Ectodermal cell (in vitro differentiated cells): ENCODE results near the gene U2AF2.

ENCODE experiments used
- H3K27ac ChIP-seq: 2 replicates; pipeline ENCODE4 v1.7.0; 2013; ENCODE audit warnings: mild to moderate bottlenecking, low read depth, low read length; ENCODE audit not compliant: insufficient read depth, poor library complexity, severe bottlenecking
- H3K27me3 ChIP-seq: 2 replicates; pipeline ENCODE4 v1.7.0; 2013; ENCODE audit warnings: mild to moderate bottlenecking, low read length; ENCODE audit not compliant: insufficient read depth, control insufficient read depth, poor library complexity, severe bottlenecking
- H3K36me3 ChIP-seq: one replicate; pipeline ENCODE4 v1.7.0; 2013; ENCODE audit warnings: low read length; ENCODE audit not compliant: control insufficient read depth, insufficient read depth
- H3K4me1 ChIP-seq: one replicate; pipeline ENCODE4 v1.7.0; 2013; ENCODE audit warnings: low read length; ENCODE audit not compliant: control insufficient read depth, insufficient read depth
- H3K4me3 ChIP-seq: 2 replicates; pipeline ENCODE4 v1.7.0; 2013; ENCODE audit warnings: low read depth, low read length, control low read depth; ENCODE audit not compliant: insufficient read depth
- H3K9me3 ChIP-seq: 2 replicates; pipeline ENCODE4 v1.7.0; 2013; ENCODE audit warnings: mild to moderate bottlenecking, low read length, moderate library complexity; ENCODE audit not compliant: control insufficient read depth
- WGBS, 2 experiments: methylation state at CpG; one replicate each; pipeline ENCODE4 v1.1.7; 2013; ENCODE audit warnings: missing lambda C conversion rate in 2 of 2; 5-methylcytosine and 5-hydroxymethylcytosine counted together

Gene U2AF2

GRCh38 chr19:55613930-55614710 lies 40.7 kb upstream of the U2AF2 start:
- Histone ChIP-seq H3K4me1 (no peaks in the 10 kb centered on the region), H3K27me3 (no peaks in the 10 kb centered on the region), H3K36me3 (peaks cover 18% of the 10 kb centered on the region), H3K9me3 (no peaks in the 10 kb centered on the region), H3K4me3 (no peak overlapping the region), H3K27ac (no peak overlapping the region)
- 96% methylated on average over 75 of the region's 75 CpGs for WGBS, 2 experiments

- 96 to 97% methylated on average over 95 to 98 of the region's 98 CpGs for WGBS, 2 experiments
- H3K4me1 ChIP-seq = no peaks in the 10 kb centered on the region
- H3K27me3 ChIP-seq = no peaks in the 10 kb centered on the region
- no peak overlapping the region for H3K4me3 ChIP-seq
- no peaks in the 10 kb centered on the region for H3K9me3 ChIP-seq
- no peak overlapping the region for H3K27ac ChIP-seq
- H3K36me3 ChIP-seq = peaks cover 14% of the 10 kb centered on the region
These were observed 39.9 kb upstream of the U2AF2 start for GRCh38 chr19:55614711-55615542.

GRCh38 chr19:55615543-55616394 lies 39.1 kb upstream of the U2AF2 start:
- H3K4me1 ChIP-seq = no peaks in the 10 kb centered on the region
- H3K9me3 ChIP-seq = no peaks in the 10 kb centered on the region
- H3K27ac ChIP-seq = no peak overlapping the region
- WGBS, 2 experiments = 97% methylated on average over 88 of the region's 88 CpGs
- H3K4me3 ChIP-seq = no peak overlapping the region
- H3K36me3 ChIP-seq = peaks cover 16% of the 10 kb centered on the region
- no peaks in the 10 kb centered on the region for H3K27me3 ChIP-seq

GRCh38 chr19:55616395-55616875 lies 38.4 kb upstream of the U2AF2 start:
- H3K27me3 ChIP-seq = no peaks in the 10 kb centered on the region
- H3K27ac ChIP-seq = no peak overlapping the region
- H3K4me1 ChIP-seq = no peaks in the 10 kb centered on the region
- H3K4me3 ChIP-seq = no peak overlapping the region
- no peaks in the 10 kb centered on the region for H3K9me3 ChIP-seq
- WGBS, 2 experiments = 97% methylated on average over 38 of the region's 38 CpGs
- peaks cover 22% of the 10 kb centered on the region for H3K36me3 ChIP-seq

GRCh38 chr19:55617426-55617825 lies 37.4 kb upstream of the U2AF2 start:
- Histone ChIP-seq H3K36me3 (peaks cover 22% of the 10 kb centered on the region), H3K4me3 (no peak overlapping the region), H3K9me3 (no peaks in the 10 kb centered on the region), H3K4me1 (no peaks in the 10 kb centered on the region), H3K27me3 (no peaks in the 10 kb centered on the region), H3K27ac (no peak overlapping the region)
- 91 to 94% methylated on average over 8 of the region's 8 CpGs for WGBS, 2 experiments

- Histone ChIP-seq H3K27ac (no peak overlapping the region), H3K27me3 (no peaks in the 10 kb centered on the region), H3K4me1 (no peaks in the 10 kb centered on the region), H3K4me3 (no peak overlapping the region), H3K36me3 (peaks cover 18% of the 10 kb centered on the region), H3K9me3 (no peaks in the 10 kb centered on the region)
- 90 to 97% methylated on average over 4 to 7 of the region's 7 CpGs for WGBS, 2 experiments
These were observed 36.4 kb upstream of the U2AF2 start for GRCh38 chr19:55618426-55618825.

- 93 to 94% methylated on average over 3 of the region's 3 CpGs for WGBS, 2 experiments
- H3K27ac ChIP-seq = no peak overlapping the region
These were observed 35.5 kb upstream of the U2AF2 start for GRCh38 chr19:55619286-55619685.

GRCh38 chr19:55620410-55621204 lies 34.2 kb upstream of the U2AF2 start:
- Histone ChIP-seq H3K4me1 (no peaks in the 10 kb centered on the region), H3K4me3 (no peak overlapping the region), H3K36me3 (peaks cover 13% of the 10 kb centered on the region), H3K9me3 (no peaks in the 10 kb centered on the region), H3K27ac (no peak overlapping the region), H3K27me3 (no peaks in the 10 kb centered on the region)
- 97 to 98% methylated on average over 11 to 12 of the region's 12 CpGs for WGBS, 2 experiments

More at GRCh38 chr19:55619286-55619685, 35.5 kb upstream of the U2AF2 start:
- Histone ChIP-seq H3K27me3 (no peaks in the 10 kb centered on the region), H3K9me3 (no peaks in the 10 kb centered on the region), H3K4me1 (no peaks in the 10 kb centered on the region), H3K36me3 (peaks cover 18% of the 10 kb centered on the region), H3K4me3 (no peak overlapping the region)

GRCh38 chr19:55621205-55621672 lies 33.6 kb upstream of the U2AF2 start:
- 94 to 96% methylated on average over 9 of the region's 9 CpGs for WGBS, 2 experiments
- no peaks in the 10 kb centered on the region for H3K4me1 ChIP-seq
- no peak overlapping the region for H3K4me3 ChIP-seq
- no peaks in the 10 kb centered on the region for H3K9me3 ChIP-seq
- no peaks in the 10 kb centered on the region for H3K27me3 ChIP-seq
- no peak overlapping the region for H3K27ac ChIP-seq
- H3K36me3 ChIP-seq = peaks cover 13% of the 10 kb centered on the region
